Muscle of leg (tissue), 11 donors: ENCODE results near the gene KIRREL3. TPM values are rescaled to one million over a fixed set of nuclear protein-coding genes. Genes with fewer than 3 reads are reported as not detected.

Experiments used
- DNase-seq: peaks from one replicate; pipeline ENCODE4 v3.0.0; 2013
- H3K27ac ChIP-seq: one replicate; pipeline ENCODE4 v1.5.1; 2013; ENCODE audit warnings: mild to moderate bottlenecking, low read length, control low read depth
- H3K27me3 ChIP-seq: one replicate; pipeline ENCODE4 v1.6.1; 2013; ENCODE audit warnings: low read length; ENCODE audit not compliant: control insufficient read depth, insufficient read depth
- H3K36me3 ChIP-seq: one replicate; pipeline ENCODE4 v1.6.1; 2013; ENCODE audit warnings: low read length; ENCODE audit not compliant: control insufficient read depth, insufficient read depth
- H3K4me1 ChIP-seq: one replicate; pipeline ENCODE4 v1.6.1; 2013; ENCODE audit warnings: low read length; ENCODE audit not compliant: control insufficient read depth, insufficient read depth
- H3K4me3 ChIP-seq: one replicate; pipeline ENCODE4 v1.5.1; 2013; ENCODE audit warnings: low read length, control low read depth
- H3K9me3 ChIP-seq: replicated peaks from 2 replicates; pipeline ENCODE4 v1.6.1; 2013; ENCODE audit warnings: low read depth, low read length; ENCODE audit not compliant: control insufficient read depth
- WGBS: methylation state at CpG from one replicate; pipeline ENCODE4 v1.1.5; 2013; ENCODE audit warnings: missing lambda C conversion rate; ENCODE audit not compliant: insufficient coverage; 5-methylcytosine and 5-hydroxymethylcytosine counted together
- polyA plus RNA-seq, 8 donors: library from polyadenylated mRNA; unstranded; fragments of 120-200 nt; gene quantifications; one replicate each; pipeline versions ENCODE4 v1.2.1 to v1.2.3, GENCODE V29; 2013; ENCODE audit warnings: inconsistent platforms in 1 of 8, low replicate concordance in 1 of 8; ENCODE audit not compliant: insufficient read length in 8 of 8, insufficient read depth in 1 of 8
- total RNA-seq: library from RNA; stranded (reverse); fragments of 120-200 nt; gene quantifications from one replicate; pipeline ENCODE4 v1.2.4, GENCODE V29; 2013

KIRREL3 gene
- total and polyA plus RNA-seq, 9 donors, result 0.27 to 1.8 (median 0.93) TPM

DNA sequence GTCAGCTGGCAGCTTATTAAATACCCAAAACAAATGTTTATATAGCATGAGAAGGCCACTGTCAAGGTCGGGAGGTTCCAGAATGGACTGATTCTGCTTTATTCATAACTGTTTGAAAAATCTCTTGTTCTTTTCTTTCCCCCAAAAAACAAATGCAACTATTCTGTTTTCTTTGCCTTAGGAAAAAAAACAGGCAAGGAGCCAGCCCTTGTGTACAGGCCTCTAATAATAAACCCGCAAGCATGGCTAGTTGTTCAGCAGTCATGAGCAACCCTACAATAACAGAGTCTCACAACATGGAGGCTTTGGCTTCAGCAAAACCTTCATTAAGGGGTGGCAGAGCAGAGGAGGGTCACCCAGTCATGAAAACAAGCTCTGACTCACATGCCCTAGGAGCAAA, 191.7 kb downstream of the KIRREL3 start:
- no peaks in the 10 kb centered on the region for H3K36me3 ChIP-seq
- H3K9me3 ChIP-seq, result no peaks in the 10 kb centered on the region
- H3K4me3 ChIP-seq, result no peak overlapping the region
- no peak overlapping the region for H3K27ac ChIP-seq
- peaks cover 5% of the 10 kb centered on the region for H3K4me1 ChIP-seq
- peak; percentile 13 for DNase-seq
- peaks cover 8% of the 10 kb centered on the region for H3K27me3 ChIP-seq
- WGBS, result 60% methylated on average over 1 of the region's 2 CpGs

- WGBS, result no CpG with 5 or more reads among the region's 2 CpGs
- H3K4me1 ChIP-seq, result peaks cover 5% of the 10 kb centered on the region
- H3K36me3 ChIP-seq, result no peaks in the 10 kb centered on the region
- no peak overlapping the region for H3K4me3 ChIP-seq
- peaks cover 8% of the 10 kb centered on the region for H3K27me3 ChIP-seq
- H3K27ac ChIP-seq, result no peak overlapping the region
- no peak for DNase-seq
- no peaks in the 10 kb centered on the region for H3K9me3 ChIP-seq
Measured at GRCh38 chr11:126808296-126808695, 192.3 kb downstream of the KIRREL3 start.

- Histone ChIP-seq H3K36me3 (no peaks in the 10 kb centered on the region), H3K9me3 (no peaks in the 10 kb centered on the region), H3K27me3 (peaks cover 4% of the 10 kb centered on the region), H3K4me3 (no peak overlapping the region), H3K27ac (no peak overlapping the region), H3K4me1 (peaks cover 3% of the 10 kb centered on the region)
- DNase-seq, result no peak
- 87% methylated on average over 3 of the region's 3 CpGs for WGBS
Measured at GRCh38 chr11:126805870-126806269, 194.7 kb downstream of the KIRREL3 start.

DNA sequence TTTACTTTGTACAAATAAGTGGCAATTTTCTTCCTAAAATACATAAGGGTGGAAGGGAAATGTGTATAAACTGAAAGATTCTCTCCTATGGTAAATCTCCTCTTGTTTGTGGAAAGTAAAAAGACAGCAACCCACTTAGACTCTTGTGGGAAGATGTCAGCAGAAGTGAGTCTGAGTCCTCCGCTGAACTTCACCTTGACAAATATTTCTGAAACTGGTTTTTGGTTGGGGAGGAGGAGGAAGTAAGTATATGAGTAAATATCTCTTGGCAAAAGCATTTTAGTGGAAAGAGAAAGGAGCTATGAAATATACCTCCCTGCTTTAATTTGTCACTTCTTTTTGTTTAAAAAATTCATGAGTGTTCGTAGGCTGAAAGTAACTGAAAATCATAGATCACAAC, 196.2 kb downstream of the KIRREL3 start:
- DNase-seq, result no peak
- peaks cover 4% of the 10 kb centered on the region for H3K27me3 ChIP-seq
- H3K27ac ChIP-seq, result no peak overlapping the region
- no CpG with 5 or more reads among the region's 2 CpGs for WGBS
- no peak overlapping the region for H3K4me3 ChIP-seq
- H3K4me1 ChIP-seq, result no peaks in the 10 kb centered on the region
- H3K9me3 ChIP-seq, result no peaks in the 10 kb centered on the region
- H3K36me3 ChIP-seq, result no peaks in the 10 kb centered on the region

- Histone ChIP-seq H3K27ac (no peak overlapping the region), H3K36me3 (no peaks in the 10 kb centered on the region), H3K9me3 (no peaks in the 10 kb centered on the region), H3K4me3 (no peak overlapping the region), H3K27me3 (peaks cover 7% of the 10 kb centered on the region), H3K4me1 (no peaks in the 10 kb centered on the region)
- WGBS, result 59% methylated on average over 2 of the region's 3 CpGs
- DNase-seq, result no peak
Measured at GRCh38 chr11:126800009-126800408, 200.6 kb downstream of the KIRREL3 start.

DNA sequence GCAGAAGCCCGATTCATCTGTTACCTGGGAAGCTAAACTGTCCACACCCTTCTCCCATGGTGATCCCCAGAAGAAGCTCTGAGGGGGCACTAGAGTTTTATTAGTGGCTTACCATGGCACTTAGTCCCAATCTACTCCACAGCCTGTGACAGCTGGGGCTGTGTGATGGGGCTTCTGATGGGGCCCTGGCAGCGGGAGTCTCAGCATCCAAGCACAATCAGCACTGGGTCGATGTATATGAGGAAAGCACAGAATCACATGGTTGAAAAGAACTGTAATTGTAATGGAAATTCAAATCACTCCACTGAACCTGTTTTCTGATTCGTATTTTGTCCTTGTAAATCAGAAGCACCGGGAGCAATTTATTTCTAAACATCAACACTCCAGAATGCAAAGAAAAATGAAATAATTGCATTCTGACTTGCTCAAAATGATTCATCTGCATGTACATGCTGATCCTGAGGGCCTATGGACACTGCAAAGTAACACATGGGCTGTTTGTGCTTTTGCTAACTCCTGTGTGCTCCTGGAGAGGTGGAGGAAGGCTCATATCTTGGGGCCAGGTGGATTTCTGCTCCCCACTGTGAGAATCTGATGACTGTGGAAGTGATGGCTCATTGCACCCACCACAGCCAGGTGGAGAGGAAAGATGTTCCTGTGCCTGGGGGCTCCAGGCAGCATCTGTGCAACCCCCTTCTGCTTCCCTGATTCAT, 203.0 kb downstream of the KIRREL3 start:
- Histone ChIP-seq H3K27me3 (peaks cover 7% of the 10 kb centered on the region), H3K4me1 (no peaks in the 10 kb centered on the region), H3K36me3 (no peaks in the 10 kb centered on the region), H3K27ac (no peak overlapping the region), H3K9me3 (no peaks in the 10 kb centered on the region), H3K4me3 (no peak overlapping the region)
- no peak for DNase-seq
- 80% methylated on average over 1 of the region's 5 CpGs for WGBS

DNA sequence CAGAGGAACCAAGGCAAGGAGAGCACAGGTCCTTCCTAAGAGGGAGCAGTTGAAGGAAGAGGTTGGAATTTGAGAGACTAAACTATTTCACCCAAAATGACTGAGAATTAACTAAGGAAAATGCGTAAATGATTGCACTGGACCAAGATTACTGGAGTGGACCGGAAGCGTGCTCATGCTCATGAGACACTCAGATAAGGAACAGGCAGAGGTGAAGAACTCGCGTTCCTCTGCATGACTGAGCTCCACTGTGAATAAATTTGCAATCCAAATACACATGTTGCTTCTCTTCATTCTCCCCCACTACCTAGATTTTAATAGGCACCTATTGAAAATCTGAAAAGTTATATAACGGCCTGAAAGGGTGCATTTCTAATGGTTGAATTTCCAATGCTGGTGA, 207.0 kb downstream of the KIRREL3 start:
- Histone ChIP-seq H3K36me3 (no peaks in the 10 kb centered on the region), H3K4me3 (no peak overlapping the region), H3K27me3 (peaks cover 6% of the 10 kb centered on the region), H3K27ac (no peak overlapping the region), H3K4me1 (no peaks in the 10 kb centered on the region), H3K9me3 (no peaks in the 10 kb centered on the region)
- 100% methylated on average over 1 of the region's 6 CpGs for WGBS
- DNase-seq, result no peak

DNA sequence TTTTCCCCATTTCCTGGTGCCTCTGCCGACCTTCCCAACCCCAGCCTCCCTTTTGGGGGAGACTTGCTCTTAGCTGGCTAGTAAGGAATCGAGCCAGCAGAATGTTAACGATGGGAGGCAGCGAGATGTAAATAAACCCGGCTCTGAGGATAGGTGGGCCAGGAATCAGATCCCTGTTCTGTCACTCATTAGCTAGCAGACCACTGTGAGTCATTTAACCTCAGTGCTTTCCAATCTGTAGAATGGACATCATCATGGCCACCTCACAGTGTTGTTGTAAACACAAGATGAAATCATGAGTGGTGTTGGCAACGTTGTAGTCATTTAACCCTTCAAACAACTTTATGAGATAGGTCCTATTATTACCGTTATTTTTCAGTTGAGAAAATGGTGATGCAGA, 208.6 kb downstream of the KIRREL3 start:
- DNase-seq, result no peak
- H3K27ac ChIP-seq, result no peak overlapping the region
- 80% methylated on average over 1 of the region's 7 CpGs for WGBS
- H3K9me3 ChIP-seq, result no peaks in the 10 kb centered on the region
- no peaks in the 10 kb centered on the region for H3K36me3 ChIP-seq
- H3K27me3 ChIP-seq, result peaks cover 8% of the 10 kb centered on the region
- no peaks in the 10 kb centered on the region for H3K4me1 ChIP-seq
- H3K4me3 ChIP-seq, result no peak overlapping the region

DNA sequence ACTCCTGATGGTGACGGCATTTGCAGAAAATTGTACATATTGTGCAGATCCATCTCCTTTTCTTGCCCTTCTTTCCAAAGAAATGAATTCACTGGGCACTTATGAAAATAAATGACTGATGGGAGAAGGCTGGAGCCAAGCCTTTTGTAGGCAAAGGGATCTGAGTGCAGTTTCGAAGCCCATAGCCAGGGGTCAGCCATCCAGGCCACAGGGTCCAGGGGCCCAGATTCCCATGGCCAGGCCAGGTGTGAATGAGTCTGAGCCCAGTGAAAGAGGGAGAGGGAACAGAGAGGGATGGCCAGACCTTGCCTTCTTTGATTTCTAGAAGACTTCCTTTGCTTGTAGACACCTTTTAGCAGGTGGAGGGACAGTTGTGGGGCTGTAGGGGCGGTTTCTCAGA, 209.1 kb downstream of the KIRREL3 start:
- H3K9me3 ChIP-seq, result no peaks in the 10 kb centered on the region
- no peaks in the 10 kb centered on the region for H3K4me1 ChIP-seq
- no peak overlapping the region for H3K4me3 ChIP-seq
- DNase-seq, result no peak
- 77% methylated on average over 2 of the region's 3 CpGs for WGBS
- H3K27me3 ChIP-seq, result peaks cover 5% of the 10 kb centered on the region
- H3K27ac ChIP-seq, result no peak overlapping the region
- no peaks in the 10 kb centered on the region for H3K36me3 ChIP-seq

DNA sequence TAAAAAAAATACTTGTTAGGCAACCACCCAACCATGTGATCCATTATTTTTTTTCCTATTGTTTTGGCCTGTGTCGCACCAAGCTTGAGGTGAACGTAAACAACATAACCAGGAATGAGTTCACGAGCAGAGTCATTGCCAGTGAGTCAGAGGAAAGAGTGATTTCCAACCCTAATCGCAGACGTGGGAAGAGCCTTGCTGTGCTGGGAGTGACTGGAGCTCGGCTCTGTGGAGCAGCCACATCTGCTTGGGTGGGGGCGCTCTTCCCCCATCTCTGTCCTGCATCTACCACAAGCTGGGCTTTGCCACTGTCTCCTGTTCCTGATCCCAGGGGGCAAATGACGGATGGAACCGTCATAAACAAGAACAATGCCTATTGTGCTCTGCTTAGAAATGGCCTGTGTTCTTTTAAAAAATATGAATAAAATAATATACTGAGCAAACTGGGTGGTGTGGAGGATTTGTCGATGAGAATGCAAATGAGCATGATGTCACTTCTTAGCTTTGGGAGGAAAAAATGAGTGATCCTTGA, 210.0 kb downstream of the KIRREL3 start:
- no peaks in the 10 kb centered on the region for H3K9me3 ChIP-seq
- no peak overlapping the region for H3K4me3 ChIP-seq
- 61% methylated on average over 7 of the region's 10 CpGs for WGBS
- no peaks in the 10 kb centered on the region for H3K36me3 ChIP-seq
- no peak overlapping the region for H3K27ac ChIP-seq
- H3K4me1 ChIP-seq, result no peaks in the 10 kb centered on the region
- peak; percentile 25 for DNase-seq
- H3K27me3 ChIP-seq, result peaks cover 5% of the 10 kb centered on the region
